HCT116 (cell line): ENCODE data around the gene BLNK. TPM values are rescaled to one million over a fixed set of nuclear protein-coding genes. Genes with fewer than 3 reads are reported as not detected.

Experiments used
- ATAC-seq: fragments of 200-7000 bp; cut with Tn5 transposase; 2 replicates; pipeline ENCODE4 v1.9.1; 2020; ENCODE audit warnings: mild to moderate bottlenecking, moderate library complexity
- BruUV-seq: library from RNA; stranded (reverse); fragments of 400-500 nt; replicated peaks from 2 replicates; lab custom pipeline; 2021; lab: Mats Ljungman, UMichigan
- CTCF ChIA-PET: fragments of 300-600 bp; sonication (Branson Sonifier 250); formaldehyde crosslinking; loops from one replicate; lab custom pipeline; 2021; ENCODE audit warnings: antibody characterized with exemption; lab: Charles Lee
- POLR2A ChIA-PET: fragments of 300-600, 350-600 bp; sonication (Branson Sonifier 250); formaldehyde crosslinking; loops from one replicate; lab custom pipeline; 2021; ENCODE audit warnings: antibody characterized with exemption; lab: Charles Lee
- RAD21 ChIA-PET, 2 experiments: fragments of 300-600 bp; sonication (Branson Sonifier 250); formaldehyde crosslinking; loops; one replicate each; lab custom pipeline; 2023; ENCODE audit warnings: low total read pairs in 2 of 2; ENCODE audit not compliant: uncharacterized antibody in 2 of 2, unreplicated experiment in 2 of 2, low non-redundant PET in 1 of 2; lab: Charles Lee
- DNase-seq: peaks from one replicate; pipeline ENCODE4 v3.0.0-alpha.2; 2010; ENCODE audit warnings: low read depth, low spot score
- H2AFZ ChIP-seq: fragments of 200-600 bp; shearing (Covaris generic), sonication (generic); 2 replicates; pipeline ENCODE4 v1.6.1; 2017; ENCODE audit warnings: low read depth, mixed run types, mixed read lengths, antibody characterized with exemption, low read length; ENCODE audit not compliant: poor library complexity, severe bottlenecking
- H3K27ac ChIP-seq: 2 replicates; pipeline ENCODE4 v1.5.1; 2012; ENCODE audit warnings: low read depth, low read length
- H3K27me3 ChIP-seq: fragments of 200-600 bp; sonication (generic); 2 replicates; pipeline ENCODE4 v1.6.1; 2016; ENCODE audit warnings: mixed run types, low read length, mixed read lengths; ENCODE audit not compliant: insufficient read depth
- H3K36me3 ChIP-seq, 2 experiments: fragments of 200-500 bp in 1 of 2; fragments of 200-600 bp in 1 of 2; sonication (Bioruptor generic) in 1 of 2; sonication (generic) in 1 of 2; 2 replicates each; pipeline versions ENCODE4 v1.5.1 to v1.6.1; 2014 to 2016; ENCODE audit warnings: low read length in 2 of 2, inconsistent platforms in 1 of 2, mixed read lengths in 1 of 2, mixed run types in 1 of 2; ENCODE audit not compliant: insufficient read depth in 2 of 2, control insufficient read depth in 1 of 2
- H3K4me1 ChIP-seq, 2 experiments: fragments of 200-600 bp in 1 of 2; sonication (generic) in 1 of 2; 2 replicates each; pipeline versions ENCODE4 v1.5.1 to v1.6.1; 2012 to 2017; ENCODE audit warnings: low read length in 2 of 2, inconsistent platforms in 1 of 2, mild to moderate bottlenecking in 1 of 2, mixed read lengths in 1 of 2, mixed run types in 1 of 2, moderate library complexity in 1 of 2; ENCODE audit not compliant: insufficient read depth in 2 of 2, control insufficient read depth in 1 of 2
- H3K4me2 ChIP-seq: fragments of 200-600 bp; sonication (generic); 2 replicates; pipeline ENCODE4 v1.6.1; 2017; ENCODE audit warnings: mixed run types, low read length, mixed read lengths
- H3K4me3 ChIP-seq, 2 experiments: fragments of 200-600 bp in 1 of 2; sonication (generic) in 1 of 2; replicated peaks in 1 of 2; 2 replicates each; pipeline ENCODE4 v1.5.1; 2011 to 2016; ENCODE audit warnings: low read length in 2 of 2, control low read depth in 1 of 2, low read depth in 1 of 2, mild to moderate bottlenecking in 1 of 2, mixed read lengths in 1 of 2, mixed run types in 1 of 2
- H3K79me2 ChIP-seq: fragments of 200-600 bp; sonication (generic); 2 replicates; pipeline ENCODE4 v1.6.1; 2017; ENCODE audit warnings: mild to moderate bottlenecking, mixed run types, low read length, moderate library complexity, mixed read lengths; ENCODE audit not compliant: insufficient read depth
- H3K9ac ChIP-seq: fragments of 200-600 bp; sonication (generic); 2 replicates; pipeline ENCODE4 v1.6.1; 2016; ENCODE audit warnings: low read length, mixed read lengths
- H3K9me2 ChIP-seq: fragments of 200-600 bp; sonication (generic), shearing (Covaris generic); 2 replicates; pipeline ENCODE4 v1.6.1; 2017; ENCODE audit warnings: mixed run types, mild to moderate bottlenecking, moderate library complexity; ENCODE audit not compliant: insufficient read depth
- H3K9me3 ChIP-seq, 2 experiments: fragments of 200-500 bp in 1 of 2; fragments of 200-600 bp in 1 of 2; sonication (Bioruptor generic) in 1 of 2; sonication (generic) in 1 of 2; 2 replicates each; pipeline ENCODE4 v1.6.1; 2014 to 2017; ENCODE audit warnings: low read length in 2 of 2, mixed read lengths in 2 of 2, inconsistent platforms in 1 of 2, low read depth in 1 of 2, mild to moderate bottlenecking in 1 of 2, mixed run types in 1 of 2, moderate library complexity in 1 of 2; ENCODE audit not compliant: control insufficient read depth in 1 of 2, insufficient read depth in 1 of 2
- H4K20me1 ChIP-seq: fragments of 200-600 bp; sonication (generic), shearing (Covaris generic); 2 replicates; pipeline ENCODE4 v1.6.1; 2017; ENCODE audit warnings: mixed run types, mild to moderate bottlenecking, moderate library complexity; ENCODE audit not compliant: insufficient read depth
- ELF1 ChIP-seq: IDR thresholded peaks from 2 replicates; pipeline ENCODE4 v1.6.1; 2012; ENCODE audit warnings: low read depth, borderline replicate concordance
- EZH2 ChIP-seq: fragments of 200-600 bp; sonication (generic); IDR thresholded peaks from 2 replicates; pipeline ENCODE4 v1.6.1; 2017; ENCODE audit warnings: antibody characterized with exemption, mixed run types
- MAX ChIP-seq: IDR thresholded peaks from 2 replicates; pipeline ENCODE4 v1.6.1; 2012
- POLR2A ChIP-seq: IDR thresholded peaks from 2 replicates; pipeline ENCODE4 v1.7.0; 2011; ENCODE audit warnings: borderline replicate concordance; ENCODE audit not compliant: insufficient read depth, insufficient read length; ENCODE audit errors: extremely low read depth
- POLR2AphosphoS5 ChIP-seq: IDR thresholded peaks from 2 replicates; pipeline ENCODE4 v1.6.1; 2011; ENCODE audit warnings: mild to moderate bottlenecking, low read depth, low read length, moderate library complexity
- TCF7L2 ChIP-seq: IDR thresholded peaks from 2 replicates; pipeline ENCODE4 v1.7.0; 2011; ENCODE audit warnings: borderline replicate concordance, inconsistent platforms; ENCODE audit not compliant: insufficient read depth, insufficient read length; ENCODE audit errors: extremely low read depth
- intact Hi-C: fragments of 100-400 bp; cut with micrococcal nuclease; formaldehyde crosslinking; loops from 2 replicates; pipeline ENCODE4 v1.10.0; 2022
- total RNA-seq: library from RNA; stranded (reverse); gene quantifications from one replicate; pipeline ENCODE4 v1.2.1, GENCODE V29; 2021; ENCODE audit not compliant: unreplicated experiment
- TF ChIP-seq, protein P1 (sequence below), 3 experiments: fragments of 200-600 bp in 1 of 3; sonication (generic) in 1 of 3; IDR thresholded peaks in 2 of 3; conservative IDR thresholded peaks in 1 of 3; 2 replicates each; pipeline ENCODE4 v1.5.1; 2012 to 2017; ENCODE audit warnings: low read depth in 2 of 3, low read length in 2 of 3, antibody characterized with exemption in 1 of 3, borderline replicate concordance in 1 of 3, control low read depth in 1 of 3, mild to moderate bottlenecking in 1 of 3, mixed read lengths in 1 of 3, mixed run types in 1 of 3, moderate library complexity in 1 of 3; ENCODE audit not compliant: insufficient read depth in 1 of 3

Gene BLNK
- total RNA-seq, 1 experiment from 2014 or later: 0.59 TPM

DNA sequence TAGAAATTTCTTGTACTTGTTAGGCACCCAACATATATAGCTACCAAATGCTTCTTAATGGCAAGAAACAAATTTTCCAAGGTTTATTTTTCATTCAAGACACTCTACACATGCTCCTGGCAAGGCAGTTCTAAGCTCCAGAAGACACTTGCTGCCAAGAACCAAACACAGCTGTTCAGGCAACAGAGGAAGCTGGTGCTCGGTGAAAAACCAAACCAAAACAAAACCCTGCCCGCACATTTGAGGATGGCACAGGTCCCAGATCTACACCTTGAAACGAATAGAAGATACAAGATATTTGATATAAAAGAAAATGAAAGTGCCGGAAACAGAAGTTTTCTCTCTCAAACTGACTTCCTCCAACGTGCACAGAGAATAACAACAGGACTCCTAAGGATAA, 28.0 kb upstream of the BLNK start:
- Histone ChIP-seq H4K20me1 (no peaks in the 10 kb centered on the region), H3K4me1 (no peaks in the 10 kb centered on the region), H3K79me2 (no peaks in the 10 kb centered on the region), H3K4me2 (no peak overlapping the region), H3K4me3 (no peak overlapping the region), H3K9ac (no peak overlapping the region), H3K27ac (no peak overlapping the region), H3K36me3 (no peaks in the 10 kb centered on the region), H3K27me3 (peaks cover 41% of the 10 kb centered on the region), H3K9me2 (no peaks in the 10 kb centered on the region), H3K9me3 (no peaks in the 10 kb centered on the region), H2AFZ (no peak overlapping the region)
- ChIA-PET RAD21 (no interaction called here), POLR2A (interaction anchor here (0.7 kb wide), 1 partner anchor 9 kb away, joined by 3 read pairs; no protein-coding TSS in a partner anchor), CTCF (interaction anchor here (0.6 to 1.2 kb wide), 2 partner anchors 15 to 35 kb away, joined by 3 to 4 read pairs; no protein-coding TSS in a partner anchor)
- ATAC-seq: no peak
- no TSS peak for BruUV-seq
- no peak for DNase-seq
- no peak for TF ChIP-seq POLR2AphosphoS5
- TF ChIP-seq EZH2: no peak
- TF ChIP-seq, protein P1, sequence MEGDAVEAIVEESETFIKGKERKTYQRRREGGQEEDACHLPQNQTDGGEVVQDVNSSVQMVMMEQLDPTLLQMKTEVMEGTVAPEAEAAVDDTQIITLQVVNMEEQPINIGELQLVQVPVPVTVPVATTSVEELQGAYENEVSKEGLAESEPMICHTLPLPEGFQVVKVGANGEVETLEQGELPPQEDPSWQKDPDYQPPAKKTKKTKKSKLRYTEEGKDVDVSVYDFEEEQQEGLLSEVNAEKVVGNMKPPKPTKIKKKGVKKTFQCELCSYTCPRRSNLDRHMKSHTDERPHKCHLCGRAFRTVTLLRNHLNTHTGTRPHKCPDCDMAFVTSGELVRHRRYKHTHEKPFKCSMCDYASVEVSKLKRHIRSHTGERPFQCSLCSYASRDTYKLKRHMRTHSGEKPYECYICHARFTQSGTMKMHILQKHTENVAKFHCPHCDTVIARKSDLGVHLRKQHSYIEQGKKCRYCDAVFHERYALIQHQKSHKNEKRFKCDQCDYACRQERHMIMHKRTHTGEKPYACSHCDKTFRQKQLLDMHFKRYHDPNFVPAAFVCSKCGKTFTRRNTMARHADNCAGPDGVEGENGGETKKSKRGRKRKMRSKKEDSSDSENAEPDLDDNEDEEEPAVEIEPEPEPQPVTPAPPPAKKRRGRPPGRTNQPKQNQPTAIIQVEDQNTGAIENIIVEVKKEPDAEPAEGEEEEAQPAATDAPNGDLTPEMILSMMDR (IDR thresholded peaks at IDR 0.05 in 2 of 3, conservative IDR thresholded peaks at IDR 0.05 in 1 of 3; ENCODE audit: borderline replicate concordance in 1 of 3, insufficient read depth in 1 of 3, low read depth in 2 of 3, low read length in 2 of 3): no peak
- no peak for TF ChIP-seq POLR2A
- TF ChIP-seq MAX: no peak
- TF ChIP-seq ELF1: no peak
- intact Hi-C loops: loop anchor here (10.0 kb wide), 2 partner anchors 155 to 255 kb away; partner anchors contain the start of gene CCNJ

DNA sequence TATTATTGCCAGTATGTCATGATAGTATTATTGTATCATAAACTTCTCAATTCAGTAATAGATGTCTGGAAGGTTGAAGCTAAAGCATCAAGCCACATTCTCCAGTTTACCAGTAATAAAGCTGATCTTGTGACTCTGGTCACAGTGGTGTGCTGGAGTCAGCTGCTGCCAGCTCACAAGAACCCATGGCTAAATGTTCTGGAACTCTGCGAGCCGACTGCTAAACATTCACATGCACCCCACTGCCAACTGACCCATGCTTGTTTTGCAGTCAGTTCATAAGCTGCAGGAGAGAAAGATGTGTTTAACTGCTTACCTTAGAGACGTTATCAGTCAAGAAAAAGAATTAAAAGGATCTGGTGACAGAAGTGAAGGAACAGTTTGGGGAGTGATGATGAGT, 27.0 kb upstream of the BLNK start:
- ChIA-PET CTCF (interaction anchor here (1.2 kb wide), 1 partner anchor 36 kb away, joined by 4 read pairs; no protein-coding TSS in a partner anchor), POLR2A (no interaction called here), RAD21 (no interaction called here)
- no peak overlapping the region for H2AFZ ChIP-seq
- no peak overlapping the region for H3K27ac ChIP-seq
- H3K9me3 ChIP-seq: no peaks in the 10 kb centered on the region
- H3K36me3 ChIP-seq: no peaks in the 10 kb centered on the region
- H3K9me2 ChIP-seq: no peaks in the 10 kb centered on the region
- ATAC-seq: no peak
- no peaks in the 10 kb centered on the region for H3K79me2 ChIP-seq
- no TSS peak for BruUV-seq
- no peaks in the 10 kb centered on the region for H4K20me1 ChIP-seq
- H3K4me2 ChIP-seq: no peak overlapping the region
- DNase-seq: no peak
- intact Hi-C loops: loop anchor here (10.0 kb wide), 2 partner anchors 154 to 254 kb away; partner anchors contain the start of gene CCNJ
- H3K27me3 ChIP-seq: peaks cover 42% of the 10 kb centered on the region
- H3K4me1 ChIP-seq: no peaks in the 10 kb centered on the region
- H3K9ac ChIP-seq: no peak overlapping the region
- TF ChIP-seq MAX: no peak
- no peak for TF ChIP-seq TCF7L2
- no peak for TF ChIP-seq POLR2AphosphoS5
- TF ChIP-seq, all 23 proteins: peak for 0
- H3K4me3 ChIP-seq: no peak overlapping the region
